SK-N-SH treated with all-trans-retinoic acid at 6 μM for 48 hours (cell line): ENCODE results near the gene GSC2.

Source experiments
- ARNTL ChIP-seq: fragments of 450-650 bp; formaldehyde crosslinking; IDR thresholded peaks from 2 replicates; pipeline ENCODE4 v1.5.0; 2020; ENCODE audit warnings: low read depth, mild to moderate bottlenecking, moderate library complexity, borderline replicate concordance
- RARB ChIP-seq: fragments of 250-450 bp; sonication (Bioruptor Pico); IDR thresholded peaks from 2 replicates; pipeline ENCODE4 v1.8.0; 2021; ENCODE audit warnings: mild to moderate bottlenecking, moderate library complexity

- TF ChIP-seq RARB (CRISPR knock-in tag) (no peak), ARNTL (no peak)
Measured at GRCh38 chr22:19167106-19167869, 17.2 kb upstream of the GSC2 start.
